ENCODE data around the gene REC8. TPM values are rescaled to one million over a fixed set of nuclear protein-coding genes. Genes with fewer than 3 reads are reported as not detected.

Gene REC8
- total RNA-seq, 1 donor from 2014 or later = 9.6 TPM

DNA sequence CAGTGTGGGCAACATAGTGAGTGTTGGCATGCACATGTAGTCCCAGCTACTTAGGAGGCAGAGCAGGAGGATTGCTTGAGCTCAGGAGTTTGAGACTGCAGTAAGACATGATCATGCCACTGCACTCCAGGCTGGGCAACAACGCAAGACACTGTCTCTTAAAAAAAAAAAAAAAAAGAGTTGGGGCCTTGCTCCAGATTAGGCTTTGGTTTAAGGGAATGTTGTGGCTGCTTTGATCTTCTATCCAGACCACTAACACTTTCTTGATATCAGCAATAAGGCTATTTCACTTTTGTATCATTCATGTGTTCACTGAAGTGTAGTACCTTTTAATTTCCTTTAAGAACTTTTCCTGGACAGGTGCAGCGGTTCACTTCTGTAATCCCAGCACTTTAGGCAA, 44.2 kb upstream of the REC8 start:
- Histone ChIP-seq H3K4me1 (no peaks in the 10 kb centered on the region), H3K9me3 (no peaks in the 10 kb centered on the region), H3K4me3 (no peak overlapping the region), H3K27me3 (no peaks in the 10 kb centered on the region), H3K27ac (no peak overlapping the region), H3K36me3 (peaks cover 14 to 18% of the 10 kb centered on the region in 2 donors)
- no peak for DNase-seq (ENCODE audit: low spot score in 2 of 2)
- TF ChIP-seq, protein P1, sequence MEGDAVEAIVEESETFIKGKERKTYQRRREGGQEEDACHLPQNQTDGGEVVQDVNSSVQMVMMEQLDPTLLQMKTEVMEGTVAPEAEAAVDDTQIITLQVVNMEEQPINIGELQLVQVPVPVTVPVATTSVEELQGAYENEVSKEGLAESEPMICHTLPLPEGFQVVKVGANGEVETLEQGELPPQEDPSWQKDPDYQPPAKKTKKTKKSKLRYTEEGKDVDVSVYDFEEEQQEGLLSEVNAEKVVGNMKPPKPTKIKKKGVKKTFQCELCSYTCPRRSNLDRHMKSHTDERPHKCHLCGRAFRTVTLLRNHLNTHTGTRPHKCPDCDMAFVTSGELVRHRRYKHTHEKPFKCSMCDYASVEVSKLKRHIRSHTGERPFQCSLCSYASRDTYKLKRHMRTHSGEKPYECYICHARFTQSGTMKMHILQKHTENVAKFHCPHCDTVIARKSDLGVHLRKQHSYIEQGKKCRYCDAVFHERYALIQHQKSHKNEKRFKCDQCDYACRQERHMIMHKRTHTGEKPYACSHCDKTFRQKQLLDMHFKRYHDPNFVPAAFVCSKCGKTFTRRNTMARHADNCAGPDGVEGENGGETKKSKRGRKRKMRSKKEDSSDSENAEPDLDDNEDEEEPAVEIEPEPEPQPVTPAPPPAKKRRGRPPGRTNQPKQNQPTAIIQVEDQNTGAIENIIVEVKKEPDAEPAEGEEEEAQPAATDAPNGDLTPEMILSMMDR (IDR thresholded peaks at IDR 0.05) = no peak
- intact Hi-C loops (cut with DNase I) = no loop called here

DNA sequence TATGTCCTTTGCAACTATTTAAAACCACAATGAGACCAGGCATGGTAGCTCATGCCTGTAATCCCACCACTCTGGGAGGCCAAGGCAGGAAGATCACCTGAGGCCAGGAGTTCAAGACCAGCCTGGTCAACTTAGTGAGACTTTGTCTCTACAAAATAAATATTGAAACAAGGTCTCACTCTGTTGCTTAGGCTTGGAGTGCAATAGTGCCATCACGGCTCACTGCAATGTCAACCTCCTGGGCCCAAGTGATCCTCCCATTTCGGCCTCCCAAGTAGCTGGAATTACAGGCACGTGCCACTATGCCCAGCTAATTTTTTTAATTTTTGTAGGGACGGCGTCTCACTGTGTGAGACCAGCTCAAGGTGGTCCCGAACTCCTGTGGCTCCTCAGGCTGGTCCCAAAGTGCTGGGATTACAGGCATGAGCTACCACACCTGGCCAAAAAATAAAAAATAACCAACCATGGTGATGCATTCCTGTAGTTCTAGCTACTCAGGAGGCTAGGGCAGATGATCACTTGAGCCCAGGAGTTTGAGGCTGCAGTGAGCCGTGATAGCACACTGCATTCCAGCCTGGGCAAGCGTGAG, 42.4 kb upstream of the REC8 start:
- intact Hi-C loops (cut with DNase I) = no loop called here
- no peak overlapping the region for H3K27ac ChIP-seq
- H3K9me3 ChIP-seq = no peaks in the 10 kb centered on the region
- H3K4me3 ChIP-seq = no peak overlapping the region
- H3K27me3 ChIP-seq = no peaks in the 10 kb centered on the region
- no peaks in the 10 kb centered on the region for H3K36me3 ChIP-seq
- TF ChIP-seq, protein P1 (IDR thresholded peaks at IDR 0.05) = no peak
- no peak for DNase-seq (ENCODE audit: low spot score in 2 of 2)
- H3K4me1 ChIP-seq = no peaks in the 10 kb centered on the region

DNA sequence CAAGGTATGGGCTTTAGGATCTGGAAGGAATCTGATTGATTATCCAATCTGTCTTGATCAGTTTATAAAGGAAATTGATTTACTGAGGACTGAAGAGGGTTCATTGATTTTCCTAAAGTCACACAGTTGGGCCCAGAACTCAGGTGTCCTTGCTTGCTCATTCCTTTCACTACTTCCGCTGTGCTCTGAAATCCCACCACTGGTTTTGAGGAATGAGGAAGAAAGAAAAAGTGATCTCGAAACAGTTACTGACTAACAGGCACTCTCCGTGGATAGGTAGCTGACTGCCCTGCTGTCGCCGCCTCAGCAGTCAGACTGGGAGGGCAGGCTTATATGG, 41.5 kb upstream of the REC8 start, which contains the start of gene FITM1:
TSS of gene FITM1 (plus strand) at position 280 of the 337 bp plus-strand sequence. CDS start 905 bp downstream, outside the sequence.
- no peak within 1 kb of the TSS for H3K4me3 ChIP-seq
- H3K27ac ChIP-seq = no peak within 1 kb of the TSS
- TF ChIP-seq, protein P1 (IDR thresholded peaks at IDR 0.05) = no peak
- H3K4me1 ChIP-seq = peaks cover 0 to under 1% of the 10 kb centered on the region in 2 donors
- H3K36me3 ChIP-seq = no peaks in the 10 kb centered on the region
- DNase-seq (ENCODE audit: low spot score in 2 of 2) = no peak
- no peaks in the 10 kb centered on the region for H3K9me3 ChIP-seq
- intact Hi-C loops (cut with DNase I) = no loop called here
- H3K27me3 ChIP-seq = no peaks in the 10 kb centered on the region

DNA sequence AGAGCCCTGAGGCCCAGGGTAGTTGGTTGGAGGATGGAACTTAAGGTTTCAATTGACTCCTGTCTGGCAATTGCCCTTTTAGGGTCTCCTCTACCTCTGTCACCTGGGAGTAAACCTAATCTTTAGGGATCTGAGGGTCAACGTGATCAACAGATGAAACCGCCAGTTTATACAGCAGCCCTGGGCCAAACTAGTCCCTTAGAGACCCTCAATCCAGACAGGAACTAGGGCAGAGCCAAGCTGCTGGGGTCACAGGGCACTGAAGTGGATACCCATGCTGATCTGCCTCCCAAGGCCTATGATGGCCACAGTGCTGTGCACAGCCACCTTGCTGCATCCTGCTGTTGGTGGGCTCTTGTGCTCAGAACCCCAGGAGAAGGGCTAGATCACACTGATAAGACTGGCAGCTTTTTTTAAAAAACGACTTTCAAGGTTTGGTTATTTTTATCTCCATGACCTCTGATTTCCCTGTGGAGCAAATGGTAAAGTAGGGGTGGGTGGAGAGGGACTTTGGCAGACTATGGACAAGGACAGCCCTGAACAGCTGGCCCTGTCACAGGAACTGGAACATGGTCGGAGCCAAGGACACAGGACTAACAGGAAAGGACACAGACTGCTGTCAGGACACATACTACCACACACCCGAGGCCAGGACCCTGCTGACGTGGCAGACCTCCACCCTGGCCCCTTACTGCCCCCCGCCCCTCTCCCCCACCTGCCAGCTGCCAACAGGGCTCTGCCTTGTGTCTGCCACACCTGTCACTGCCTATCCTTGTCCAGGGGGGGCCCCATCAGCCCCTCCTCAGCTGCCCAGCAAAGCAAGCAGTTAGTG, 40.9 kb upstream of the REC8 start:
- TF ChIP-seq, protein P1 (IDR thresholded peaks at IDR 0.05) = no peak
- intact Hi-C loops (cut with DNase I) = no loop called here
- Histone ChIP-seq H3K27me3 (no peaks in the 10 kb centered on the region), H3K4me3 (no peak overlapping the region), H3K4me1 (peaks cover 0 to 4% of the 10 kb centered on the region in 2 donors), H3K9me3 (no peaks in the 10 kb centered on the region), H3K36me3 (no peaks in the 10 kb centered on the region), H3K27ac (no peak overlapping the region)
- no peak for DNase-seq (ENCODE audit: low spot score in 2 of 2)

DNA sequence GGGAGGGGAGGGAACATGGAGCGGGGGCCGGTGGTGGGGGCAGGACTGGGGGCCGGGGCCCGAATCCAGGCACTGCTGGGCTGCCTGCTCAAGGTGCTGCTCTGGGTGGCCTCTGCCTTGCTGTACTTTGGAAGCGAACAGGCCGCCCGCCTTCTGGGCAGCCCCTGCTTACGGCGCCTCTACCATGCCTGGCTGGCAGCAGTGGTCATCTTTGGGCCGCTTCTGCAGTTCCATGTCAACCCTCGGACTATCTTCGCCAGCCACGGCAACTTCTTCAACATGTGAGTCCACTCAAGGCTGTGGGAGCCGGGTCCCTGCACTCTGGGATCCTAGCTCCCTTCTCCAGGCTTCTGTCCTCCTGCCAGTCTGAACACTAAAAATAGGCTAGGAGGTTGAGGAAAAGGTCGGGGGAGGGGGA, 40.3 kb upstream of the REC8 start:
- Histone ChIP-seq H3K4me1 (peaks cover under 1 to 7% of the 10 kb centered on the region in 2 donors), H3K4me3 (no peak overlapping the region), H3K9me3 (no peaks in the 10 kb centered on the region), H3K27me3 (no peaks in the 10 kb centered on the region), H3K27ac (no peak overlapping the region), H3K36me3 (no peaks in the 10 kb centered on the region)
- no peak for DNase-seq (ENCODE audit: low spot score in 2 of 2)
- TF ChIP-seq, protein P1 (IDR thresholded peaks at IDR 0.05) = no peak
- intact Hi-C loops (cut with DNase I) = no loop called here
